Thyroid gland (tissue), 4 donors: ENCODE results near the gene MSANTD4. TPM values are rescaled to one million over a fixed set of nuclear protein-coding genes. Genes with fewer than 3 reads are reported as not detected.

Experiments used
- DNase-seq, 2 donors: peaks; one replicate each; pipeline ENCODE4 v3.0.0-alpha.2; 2019
- H3K27ac ChIP-seq, 3 donors: fragments of 200-600 bp; sonication (generic); 1 replicate in 2 of 3; 2 replicates in 1 of 3; pipeline ENCODE4 v1.5.1; 2016 to 2019; ENCODE audit warnings: mild to moderate bottlenecking in 1 of 3, moderate library complexity in 1 of 3
- H3K27me3 ChIP-seq: fragments of 200-600 bp; sonication (generic); one replicate; pipeline ENCODE4 v1.5.1; 2019
- H3K36me3 ChIP-seq, 2 donors: fragments of 200-600 bp; sonication (generic); one replicate each; pipeline ENCODE4 v1.5.1; 2016 to 2019
- H3K4me1 ChIP-seq, 2 donors: fragments of 200-600 bp; sonication (generic); one replicate each; pipeline ENCODE4 v1.5.1; 2017 to 2019
- H3K4me3 ChIP-seq, 3 donors: fragments of 200-600 bp; sonication (generic); replicated peaks in 1 of 3; 1 replicate in 2 of 3; 2 replicates in 1 of 3; pipeline ENCODE4 v1.5.1; 2016; ENCODE audit warnings: mild to moderate bottlenecking in 1 of 3
- H3K9me3 ChIP-seq: fragments of 200-600 bp; sonication (generic); one replicate; pipeline ENCODE4 v1.5.1; 2017
- POLR2A ChIP-seq, 2 donors: fragments of 450-650 bp; IDR thresholded peaks; one replicate each; pipeline ENCODE4 v1.6.1; 2017; ENCODE audit warnings: antibody characterized with exemption in 2 of 2, mild to moderate bottlenecking in 2 of 2, moderate library complexity in 1 of 2
- WGBS, 2 donors: methylation state at CpG; one replicate each; pipeline ENCODE4 v1.1.5; 2017; 5-methylcytosine and 5-hydroxymethylcytosine counted together
- intact Hi-C: fragments of 100-400 bp; cut with DNase I; formaldehyde crosslinking; loops from one replicate; pipeline ENCODE4 v1.15.1; 2023
- small RNA-seq: library from RNA; depleted of rRNA; stranded (forward); fragments of <200 nt; gene quantifications from one replicate; pipeline ENCODE3, GENCODE V24; 2016
- total RNA-seq, 4 donors: library from RNA; depleted of rRNA; stranded (reverse); fragments of >200 nt; gene quantifications; one replicate each; pipeline ENCODE4 v1.2.3, GENCODE V29; 2016
- TF ChIP-seq, protein P1 (sequence below), 6 experiments: fragments of 200-600 bp in 3 of 6; fragments of 450-650 bp in 3 of 6; sonication (generic) in 3 of 6; IDR thresholded peaks; one replicate each; pipeline ENCODE4 v1.5.1; 2016 to 2019; ENCODE audit warnings: antibody characterized with exemption in 6 of 6, mild to moderate bottlenecking in 2 of 6, inconsistent platforms in 1 of 6, moderate library complexity in 1 of 6

Gene MSANTD4
- total RNA-seq, 4 donors from 2014 or later, result 21.5 to 32.8 (median 30.5) TPM

- DNase-seq, result no peak
- Histone ChIP-seq H3K4me1 (no peaks in the 10 kb centered on the region), H3K9me3 (no peaks in the 10 kb centered on the region), H3K27ac (no peak overlapping the region), H3K27me3 (no peaks in the 10 kb centered on the region), H3K36me3 (no peaks in the 10 kb centered on the region), H3K4me3 (no peak overlapping the region)
- TF ChIP-seq, protein P1, sequence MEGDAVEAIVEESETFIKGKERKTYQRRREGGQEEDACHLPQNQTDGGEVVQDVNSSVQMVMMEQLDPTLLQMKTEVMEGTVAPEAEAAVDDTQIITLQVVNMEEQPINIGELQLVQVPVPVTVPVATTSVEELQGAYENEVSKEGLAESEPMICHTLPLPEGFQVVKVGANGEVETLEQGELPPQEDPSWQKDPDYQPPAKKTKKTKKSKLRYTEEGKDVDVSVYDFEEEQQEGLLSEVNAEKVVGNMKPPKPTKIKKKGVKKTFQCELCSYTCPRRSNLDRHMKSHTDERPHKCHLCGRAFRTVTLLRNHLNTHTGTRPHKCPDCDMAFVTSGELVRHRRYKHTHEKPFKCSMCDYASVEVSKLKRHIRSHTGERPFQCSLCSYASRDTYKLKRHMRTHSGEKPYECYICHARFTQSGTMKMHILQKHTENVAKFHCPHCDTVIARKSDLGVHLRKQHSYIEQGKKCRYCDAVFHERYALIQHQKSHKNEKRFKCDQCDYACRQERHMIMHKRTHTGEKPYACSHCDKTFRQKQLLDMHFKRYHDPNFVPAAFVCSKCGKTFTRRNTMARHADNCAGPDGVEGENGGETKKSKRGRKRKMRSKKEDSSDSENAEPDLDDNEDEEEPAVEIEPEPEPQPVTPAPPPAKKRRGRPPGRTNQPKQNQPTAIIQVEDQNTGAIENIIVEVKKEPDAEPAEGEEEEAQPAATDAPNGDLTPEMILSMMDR (IDR thresholded peaks at IDR 0.05), result no peak
- TF ChIP-seq POLR2A (IDR thresholded peaks at IDR 0.05), result no peak
- intact Hi-C loops, result no loop called here
- WGBS, 2 donors, result 89 to 90% methylated on average over 16 to 20 of the region's 22 CpGs
Measured at GRCh38 chr11:105960252-105961245, 61.5 kb downstream of the MSANTD4 start.

Small RNA genes within 50 kb of the gene (small RNA-seq; reads per million reads assigned to genes)
- gene RNU6-277P, result not detected

Other genes starting within 250 kb of the MSANTD4 start
- gene KBTBD3, start 55.1 kb upstream of the MSANTD4 start, total RNA-seq, result 10 to 100 TPM; 12.1 to 16.6 (median 13.8) TPM
- gene AASDHPPT, start 55.4 kb upstream of the MSANTD4 start, total RNA-seq, result 10 to 100 TPM; 35.3 to 49.0 (median 42.4) TPM